GM18951 (cell line): ENCODE results near the gene CNIH2.

Experiments
- POLR2A ChIP-seq: IDR thresholded peaks from 4 replicates; pipeline ENCODE4 v1.6.1; 2011; ENCODE audit warnings: mild to moderate bottlenecking; ENCODE audit not compliant: insufficient read length, insufficient read depth; ENCODE audit errors: extremely low read depth
- in situ Hi-C: fragments of 300-500 bp; cut with MboI; formaldehyde crosslinking; loops from one replicate; pipeline ENCODE4 v1.12.0; 2022; ENCODE audit warnings: low sequenced_read_pairs, mixed read lengths, inconsistent platforms; ENCODE audit not compliant: unreplicated experiment

CNIH2 gene

DNA sequence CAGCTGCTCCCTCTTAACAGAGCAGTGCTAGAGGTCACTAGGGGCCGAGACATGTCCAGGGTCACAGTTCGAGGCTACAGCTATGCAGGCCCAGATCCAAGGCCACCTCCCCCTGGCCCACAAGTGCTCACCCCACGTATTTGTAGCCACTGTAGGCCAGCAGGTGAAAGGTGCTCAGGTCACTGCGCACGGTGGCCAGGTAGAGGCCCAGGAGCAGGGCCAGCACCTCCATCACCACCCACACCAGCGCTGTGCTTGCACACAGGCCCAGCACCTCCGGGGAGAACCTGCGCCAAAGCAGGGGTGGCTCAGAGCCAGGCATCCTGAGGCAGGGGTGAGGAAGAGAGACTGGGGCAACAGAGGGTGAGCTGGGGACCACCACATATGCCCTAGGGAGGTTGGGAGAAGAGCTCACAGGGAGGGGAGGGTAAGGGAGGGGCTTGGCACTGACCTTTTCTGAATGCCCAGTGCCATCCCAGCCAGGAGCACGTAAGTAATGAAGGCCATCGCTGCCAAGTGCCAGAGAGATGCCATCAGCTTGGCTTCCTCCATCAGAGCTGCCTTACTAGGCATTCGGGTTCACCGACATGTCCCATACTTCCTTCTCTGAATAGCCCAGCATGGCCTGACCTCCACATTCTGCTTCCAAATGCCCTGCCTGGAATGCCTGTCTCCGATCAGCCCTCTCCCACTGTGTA is 7.4 kb downstream of the CNIH2 start:
- in situ Hi-C loops, result no loop called here
- no peak for TF ChIP-seq POLR2A

DNA sequence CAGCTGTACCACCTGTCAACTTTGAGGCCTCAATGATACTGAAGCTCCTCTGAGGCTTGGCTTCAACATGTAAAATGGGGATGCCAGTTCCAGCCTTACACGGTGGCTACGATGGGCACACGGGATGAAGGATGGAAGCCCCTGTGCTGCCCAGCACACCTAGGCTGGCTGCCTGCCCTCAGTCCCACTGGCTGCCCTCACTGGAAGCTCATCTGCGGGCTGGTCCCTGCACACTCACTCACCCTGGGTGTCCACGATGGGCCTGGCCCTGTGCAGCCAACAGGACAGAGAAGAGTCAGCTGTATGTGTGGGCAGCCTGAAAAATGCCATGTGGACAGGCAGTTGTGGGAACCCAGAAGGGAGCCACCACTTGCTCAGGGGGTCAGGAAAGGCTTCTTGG is 8.7 kb downstream of the CNIH2 start:
- in situ Hi-C loops, result no loop called here
- TF ChIP-seq POLR2A, result no peak

DNA sequence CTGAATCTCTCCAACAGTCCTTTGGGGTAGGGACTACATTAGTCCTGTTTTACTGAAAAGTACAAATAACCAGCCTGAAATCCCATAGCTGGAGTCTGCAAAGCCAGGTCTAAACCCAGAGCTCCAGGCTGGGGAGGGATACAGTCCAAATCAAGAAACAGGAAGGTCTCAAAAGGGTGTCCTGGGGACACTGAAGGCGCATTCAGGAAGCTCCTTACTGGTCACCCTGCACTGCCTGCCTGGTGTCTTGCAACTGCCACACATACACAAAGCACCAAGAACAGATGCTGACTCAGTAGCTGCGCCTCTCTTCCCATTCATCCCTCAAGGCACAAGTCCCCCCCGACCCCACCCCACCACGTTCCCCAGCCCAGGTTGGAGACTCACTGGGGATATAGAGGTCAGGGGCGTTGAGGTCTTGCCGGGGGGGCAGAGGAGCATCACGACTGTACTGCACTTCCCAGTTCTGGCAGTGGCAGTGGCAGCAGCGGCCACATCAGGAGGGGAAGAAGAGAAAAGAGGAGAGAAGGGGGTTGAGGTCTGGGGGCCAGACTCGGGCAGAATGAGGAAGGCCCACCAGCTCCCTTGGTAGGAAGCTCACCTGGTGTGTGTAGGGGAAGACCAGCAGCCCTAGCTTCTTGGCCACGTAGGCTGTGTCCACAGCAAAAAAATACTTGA is 9.4 kb downstream of the CNIH2 start:
- in situ Hi-C loops, result no loop called here
- no peak for TF ChIP-seq POLR2A

GRCh38 chr11:66287889-66288670 is 10.1 kb downstream of the CNIH2 start:
- TF ChIP-seq POLR2A, result no peak

DNA sequence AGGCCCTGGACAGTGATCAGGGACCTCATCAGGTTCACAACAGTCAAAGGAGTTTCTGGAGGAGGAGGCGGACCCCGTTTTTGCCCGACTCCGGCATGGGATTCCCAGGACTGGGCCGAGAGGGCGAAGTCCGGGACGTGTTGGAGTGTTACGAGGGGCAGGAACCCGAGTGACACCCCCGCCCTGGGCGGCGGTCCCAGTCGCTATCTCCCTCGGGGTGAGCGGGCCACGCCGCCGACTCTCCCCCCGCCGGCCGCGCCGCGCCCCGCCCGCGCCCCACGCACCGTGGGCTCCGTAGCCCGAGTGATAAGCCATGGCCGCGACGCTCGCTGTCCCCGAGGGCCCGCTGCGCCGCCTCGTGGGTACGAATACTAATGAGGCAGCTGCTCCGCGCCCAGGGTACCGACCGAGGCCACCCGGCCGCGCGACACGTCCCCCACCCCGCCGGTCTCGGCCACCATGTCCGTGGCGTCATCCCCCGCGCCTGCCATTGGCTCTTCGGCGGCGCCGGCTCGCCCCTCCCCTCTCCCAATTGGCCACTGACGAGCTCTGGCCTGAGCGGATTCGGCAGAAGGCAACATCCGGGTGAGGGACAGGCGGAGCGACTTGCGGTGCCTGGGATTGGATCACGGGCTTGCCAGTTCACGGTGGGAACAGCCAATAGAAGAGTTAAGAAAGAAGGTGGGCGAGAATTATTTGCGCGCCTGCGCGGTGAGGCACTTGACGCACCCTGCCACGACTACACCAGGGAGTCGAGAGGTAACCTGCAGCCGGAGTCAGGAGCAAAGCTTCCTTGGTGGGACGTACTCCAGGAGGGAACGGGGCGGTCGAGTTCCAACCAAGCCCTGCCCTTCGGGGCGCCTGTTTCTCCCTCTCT is 10.9 kb downstream of the CNIH2 start, which contains the start of gene YIF1A:
TSS of gene YIF1A (minus strand) at position 473 of the 877 bp plus-strand sequence. CDS start at position 315, 158 bp downstream.
- in situ Hi-C loops, result no loop called here
- peak; percentile 93 for TF ChIP-seq POLR2A

More at GRCh38 chr11:66287889-66288670, 10.1 kb downstream of the CNIH2 start:
- in situ Hi-C loops, result no loop called here

GRCh38 chr11:66289548-66290329 is 11.8 kb downstream of the CNIH2 start:
- in situ Hi-C loops, result no loop called here
- TF ChIP-seq POLR2A, result no peak

- TF ChIP-seq POLR2A, result no peak
- in situ Hi-C loops, result no loop called here
These were observed 12.3 kb downstream of the CNIH2 start for GRCh38 chr11:66290330-66290621.

DNA sequence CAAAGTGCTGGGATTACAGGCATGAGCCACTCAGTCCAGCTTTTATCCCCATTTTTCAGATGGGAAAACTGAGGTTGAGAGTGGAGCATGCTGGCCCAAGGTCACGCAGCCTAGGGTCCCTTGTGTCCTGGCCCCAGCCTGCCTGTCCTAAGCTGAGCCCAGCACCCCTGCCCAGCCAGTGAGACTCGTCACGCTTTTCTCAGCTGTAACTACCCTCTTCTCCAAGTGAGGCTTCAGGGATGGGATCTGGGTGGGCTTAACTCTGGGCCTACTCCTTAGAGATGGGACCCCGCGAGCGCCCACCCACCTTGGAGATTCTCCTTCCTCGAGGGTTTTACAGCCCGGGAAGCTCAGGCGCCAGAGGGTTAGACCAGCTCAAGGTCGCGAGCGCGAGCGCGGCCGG is 13.3 kb downstream of the CNIH2 start:
- in situ Hi-C loops, result no loop called here
- no peak for TF ChIP-seq POLR2A

GRCh38 chr11:66291706-66292542 is 13.9 kb downstream of the CNIH2 start, which contains the start of gene TMEM151A:
TSS of gene TMEM151A (plus strand) at chr11:66291894. CDS start at chr11:66292014, 120 bp downstream.
- in situ Hi-C loops, result no loop called here
- TF ChIP-seq POLR2A, result no peak

DNA sequence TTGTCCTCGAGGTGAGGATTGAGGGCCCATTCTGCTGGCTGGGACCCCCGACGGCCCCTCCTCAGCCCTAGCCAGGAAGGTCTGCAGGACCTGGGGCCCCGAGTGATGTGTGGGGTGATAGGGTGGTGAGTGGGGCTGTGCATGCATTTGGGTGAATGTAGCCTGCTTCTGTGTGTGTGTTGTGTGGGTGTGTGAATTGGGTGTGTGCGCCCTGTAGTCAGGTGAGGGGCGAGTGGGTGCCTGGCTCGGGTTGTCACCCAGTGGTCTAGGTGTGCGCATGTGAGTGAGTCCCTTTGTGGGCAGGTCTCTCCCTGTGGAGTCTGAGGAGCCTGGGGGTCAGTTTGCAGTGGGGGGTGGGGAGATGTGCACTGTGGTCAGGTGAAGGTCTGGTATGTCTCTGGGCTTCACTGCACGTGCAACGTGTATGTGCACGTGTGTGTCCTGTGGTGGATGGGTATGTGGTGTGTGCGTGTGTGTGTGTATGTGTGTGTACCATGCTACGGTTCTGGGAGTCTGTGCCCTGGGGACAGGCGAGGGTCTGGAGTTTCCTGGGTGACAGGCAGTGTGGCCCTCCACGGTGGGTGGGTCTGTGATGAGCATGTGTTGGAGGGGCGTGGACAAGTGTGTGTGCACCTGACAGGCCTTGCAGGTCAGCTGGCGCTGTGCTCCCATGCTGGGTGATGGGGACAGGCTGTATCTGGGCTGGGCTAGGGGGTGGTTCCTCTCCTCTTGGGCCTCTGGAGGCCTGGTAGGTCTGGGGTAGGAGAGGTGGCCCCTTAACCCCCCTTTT is 14.8 kb downstream of the CNIH2 start:
- in situ Hi-C loops, result no loop called here
- no peak for TF ChIP-seq POLR2A
